HG03575 (cell line): ENCODE measurements around the gene LGALS9C.
"Not testable (repeated sequence)": the region's sequence is repeated elsewhere in the genome, so short reads cannot be mapped to it uniquely, and the experiment has no call there.

Experiments
- ATAC-seq: cut with Tn5 transposase; IDR thresholded peaks from one replicate; pipeline ENCODE4 v1.9.1; 2021; ENCODE audit not compliant: unreplicated experiment, insufficient number of reproducible peaks, low FRiP score; ENCODE audit errors: extremely low read depth

Gene LGALS9C

GRCh38 chr17:18474754-18475153 is 1.8 kb upstream of the LGALS9C start:
- ATAC-seq = not testable (repeated sequence)

GRCh38 chr17:18477367-18477766 is 778 bp downstream of the LGALS9C start:
- not testable (repeated sequence) for ATAC-seq

GRCh38 chr17:18478362-18478761 is 1.8 kb downstream of the LGALS9C start:
- not testable (repeated sequence) for ATAC-seq

- ATAC-seq = not testable (repeated sequence)
Measured at GRCh38 chr17:18478977-18479595, 2.5 kb downstream of the LGALS9C start.

GRCh38 chr17:18481775-18482174 is 5.2 kb downstream of the LGALS9C start:
- not testable (repeated sequence) for ATAC-seq

DNA sequence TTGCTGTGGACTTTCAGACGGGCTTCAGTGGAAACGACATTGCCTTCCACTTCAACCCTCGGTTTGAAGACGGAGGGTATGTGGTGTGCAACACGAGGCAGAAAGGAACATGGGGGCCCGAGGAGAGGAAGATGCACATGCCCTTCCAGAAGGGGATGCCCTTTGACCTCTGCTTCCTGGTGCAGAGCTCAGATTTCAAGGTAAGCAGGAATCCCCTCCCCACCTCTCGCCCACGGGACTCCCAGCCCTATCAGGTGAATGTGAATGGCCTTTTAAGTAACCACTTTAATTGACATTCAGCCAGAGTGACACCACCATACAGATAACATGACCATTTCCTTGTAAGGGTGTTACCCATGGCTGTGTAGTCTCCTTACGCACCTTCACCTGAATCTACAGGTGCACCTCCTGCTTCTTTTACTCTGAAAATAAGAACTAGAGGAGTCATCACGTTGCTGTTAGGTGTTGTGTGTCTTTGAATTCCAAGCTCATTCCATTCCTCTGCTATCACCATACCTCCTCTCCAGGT is 9.4 kb downstream of the LGALS9C start:
- not testable (repeated sequence) for ATAC-seq

DNA sequence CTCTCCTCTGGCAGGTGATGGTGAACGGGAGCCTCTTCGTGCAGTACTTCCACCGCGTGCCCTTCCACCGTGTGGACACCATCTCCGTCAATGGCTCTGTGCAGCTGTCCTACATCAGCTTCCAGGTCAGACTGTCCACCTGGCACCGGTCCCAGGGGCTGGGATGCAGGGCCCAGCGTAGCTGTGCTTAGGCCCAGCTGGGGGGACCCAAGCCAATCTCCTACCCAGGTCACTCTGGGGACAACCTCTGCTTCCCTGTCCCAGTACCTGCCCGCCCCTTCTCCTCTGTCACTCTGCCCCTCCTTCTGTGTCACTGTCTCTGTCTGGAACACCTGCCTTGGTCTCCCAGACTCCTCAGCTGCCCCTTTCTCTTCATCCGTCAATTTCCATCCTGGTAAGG is 11.0 kb downstream of the LGALS9C start:
- ATAC-seq = not testable (repeated sequence)

- not testable (repeated sequence) for ATAC-seq
Measured at GRCh38 chr17:18488622-18489021, 12.0 kb downstream of the LGALS9C start.

DNA sequence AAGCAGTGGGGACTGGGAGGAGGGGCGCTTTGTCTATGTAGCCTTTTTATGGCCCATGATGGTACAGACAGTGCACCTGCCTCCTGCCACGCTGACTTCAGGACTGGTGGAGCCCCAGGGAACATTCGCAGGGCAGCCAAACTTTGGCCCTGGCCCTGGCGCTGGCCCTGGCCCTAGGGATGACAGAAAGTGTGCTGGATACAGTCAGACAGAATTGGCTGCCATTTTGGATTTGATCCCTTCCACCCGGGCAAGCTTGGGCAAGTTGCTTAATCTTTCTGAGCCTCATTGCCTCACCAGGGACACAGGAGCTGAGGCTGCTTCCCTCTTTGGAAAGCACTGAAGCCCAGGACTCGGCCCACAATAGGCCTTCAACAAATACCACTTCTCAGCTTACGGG is 13.4 kb downstream of the LGALS9C start:
- not testable (repeated sequence) for ATAC-seq

DNA sequence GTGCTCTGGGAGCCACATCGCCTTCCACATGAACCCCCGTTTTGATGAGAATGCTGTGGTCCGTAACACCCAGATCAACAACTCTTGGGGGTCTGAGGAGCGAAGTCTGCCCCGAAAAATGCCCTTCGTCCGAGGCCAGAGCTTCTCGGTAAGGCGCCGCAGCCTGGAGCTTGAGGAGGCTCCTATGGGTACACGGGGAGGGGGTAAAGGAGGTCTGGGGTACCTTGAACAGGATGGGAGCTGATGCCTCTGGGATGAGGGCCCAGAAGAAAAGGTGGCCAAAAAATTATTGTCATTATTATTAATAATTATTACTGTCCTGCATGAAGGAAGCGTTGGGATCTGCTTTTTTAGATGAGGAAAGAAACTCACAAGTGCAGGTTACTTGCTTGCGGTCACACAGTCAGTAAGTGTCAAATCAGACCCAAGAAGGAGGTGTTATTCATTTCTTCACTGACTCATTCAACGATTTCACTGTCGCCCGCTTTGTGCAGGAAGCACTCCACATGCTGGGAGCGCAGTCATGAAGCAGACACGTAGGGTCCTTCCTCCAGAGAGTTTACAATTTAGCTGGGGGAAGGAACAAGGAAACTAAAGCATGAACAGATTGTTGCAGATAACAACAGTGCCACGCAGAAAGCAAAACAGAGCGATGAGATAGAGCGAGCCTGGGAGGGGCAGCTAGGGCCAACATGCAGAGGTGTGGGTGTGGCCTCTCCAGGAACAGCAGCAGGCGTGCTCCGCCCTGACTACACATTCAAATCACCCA is 16.3 kb downstream of the LGALS9C start:
- ATAC-seq = not testable (repeated sequence)

GRCh38 chr17:18494250-18494768 is 17.7 kb downstream of the LGALS9C start:
- ATAC-seq = not testable (repeated sequence)

DNA sequence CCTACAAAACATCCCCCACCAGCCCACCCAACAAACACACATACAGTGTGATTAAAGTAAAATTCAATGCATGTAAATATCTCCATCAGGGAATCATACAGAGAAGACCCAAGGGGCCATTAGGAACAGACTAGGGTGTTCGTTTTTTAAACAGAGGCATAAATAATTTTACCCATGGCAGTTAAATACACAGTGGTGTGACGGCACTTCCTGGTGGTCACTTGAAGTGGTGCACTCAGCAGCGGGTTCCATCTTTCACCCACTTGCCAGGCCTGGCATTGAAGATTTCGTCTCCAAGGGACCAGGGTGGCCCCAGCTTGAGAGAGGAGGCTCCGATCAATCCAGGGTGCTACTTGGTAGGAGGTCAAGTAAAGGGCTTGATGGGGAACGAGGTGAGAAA is 20.5 kb downstream of the LGALS9C start:
- ATAC-seq = not testable (repeated sequence)

DNA sequence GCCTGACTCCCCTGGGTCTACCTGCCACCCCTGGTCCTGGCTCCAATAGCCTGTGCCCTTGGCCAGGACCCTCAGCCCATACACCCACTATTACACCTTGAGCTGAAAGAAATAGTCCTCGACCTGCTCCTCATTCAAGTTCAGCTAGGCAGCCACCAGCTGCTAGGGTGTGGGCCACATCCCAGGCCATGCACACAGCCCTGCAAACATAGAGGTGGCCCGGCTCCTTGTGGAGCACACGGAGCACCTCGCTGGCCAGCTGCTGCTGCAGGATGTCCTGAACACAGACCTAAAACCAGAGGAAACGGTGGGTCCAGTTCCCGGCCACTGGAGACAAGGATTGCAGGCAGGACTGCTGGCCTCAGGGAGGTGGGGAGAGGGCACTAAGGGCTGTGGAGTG is 22.5 kb downstream of the LGALS9C start:
- not testable (repeated sequence) for ATAC-seq

GRCh38 chr17:18499756-18500155 is 23.2 kb downstream of the LGALS9C start:
- not testable (repeated sequence) for ATAC-seq

DNA sequence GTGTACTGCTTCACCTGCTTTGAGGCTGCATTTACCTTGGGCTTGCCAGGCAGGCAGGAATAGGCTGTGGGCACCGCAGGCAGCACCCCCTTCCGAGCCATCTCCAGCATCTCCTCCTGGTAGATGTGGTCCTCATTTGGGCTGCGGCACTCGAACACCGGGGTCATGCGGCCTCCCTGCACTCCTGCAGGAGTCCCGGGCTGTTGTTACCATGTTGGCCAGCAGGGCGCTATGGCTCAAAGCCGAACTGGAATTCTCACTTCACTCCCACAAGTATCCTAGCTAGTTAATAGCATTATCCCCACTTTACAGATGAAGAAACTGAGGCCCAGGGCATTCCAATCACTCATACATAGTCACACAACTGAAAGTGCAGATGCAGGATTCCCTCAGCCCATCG is 23.7 kb downstream of the LGALS9C start:
- ATAC-seq = not testable (repeated sequence)

- not testable (repeated sequence) for ATAC-seq
Measured at GRCh38 chr17:18500816-18501215, 24.2 kb downstream of the LGALS9C start.

GRCh38 chr17:18503221-18503620 is 26.6 kb downstream of the LGALS9C start:
- ATAC-seq = not testable (repeated sequence)

DNA sequence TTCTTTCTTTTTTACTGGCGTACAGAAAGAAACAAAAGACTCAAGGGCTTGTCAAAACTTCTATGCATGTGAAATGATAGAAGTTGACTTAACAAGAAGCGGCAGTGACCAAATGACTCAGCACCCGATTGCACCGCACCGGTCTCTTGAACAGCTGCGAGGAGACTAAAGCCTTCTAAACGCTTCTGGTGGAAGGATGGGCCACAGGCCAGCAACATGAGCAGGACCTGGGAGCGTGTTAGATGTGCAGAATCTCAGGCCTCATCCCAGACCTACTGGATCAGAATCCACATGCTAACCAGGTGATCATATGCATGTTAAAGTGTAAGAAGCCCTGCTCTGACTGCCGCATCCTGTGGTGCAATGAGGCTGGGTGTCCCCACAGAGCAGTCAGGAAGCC is 31.1 kb downstream of the LGALS9C start:
- not testable (repeated sequence) for ATAC-seq

DNA sequence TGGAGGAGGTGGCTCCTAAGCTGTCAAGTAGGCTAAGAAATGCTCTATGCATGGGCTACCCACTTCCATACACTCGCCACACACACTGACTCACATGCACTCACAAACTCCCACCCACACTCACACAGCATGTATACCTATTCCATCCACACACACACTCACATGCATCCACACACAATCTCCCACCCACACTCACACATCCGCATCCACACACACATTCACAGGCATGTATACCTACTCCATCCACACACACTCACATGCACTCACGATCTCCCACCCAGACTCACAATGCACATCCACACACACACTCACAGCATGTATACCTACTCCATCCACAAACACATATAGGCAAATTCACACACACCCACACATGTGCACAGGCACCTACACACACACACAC is 32.1 kb downstream of the LGALS9C start:
- ATAC-seq = not testable (repeated sequence)

DNA sequence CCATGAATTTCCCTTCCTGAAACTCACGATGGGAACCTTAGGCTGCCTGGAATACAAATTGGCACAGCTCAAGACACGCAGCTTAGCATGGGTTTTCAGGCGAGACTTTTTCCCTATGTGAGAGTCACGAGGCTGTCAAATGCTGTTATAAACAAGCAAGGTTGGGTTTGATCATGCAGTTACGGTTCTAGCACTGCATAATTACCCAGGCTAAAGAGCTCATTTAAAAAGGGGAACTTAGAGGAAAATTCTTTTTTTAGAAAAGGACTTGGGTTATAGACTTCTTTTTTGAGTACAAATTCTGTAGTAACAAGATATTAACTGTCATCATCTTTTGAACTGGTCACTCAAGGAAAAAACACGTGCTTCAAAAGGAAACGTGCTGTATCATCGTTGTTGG is 44.5 kb downstream of the LGALS9C start:
- ATAC-seq = not testable (repeated sequence)
